Endothelial cell of umbilical vein (primary cell): ENCODE results near the gene PNPLA2. TPM values are rescaled to one million over a fixed set of nuclear protein-coding genes. Genes with fewer than 3 reads are reported as not detected.

Experiments used
- BruUV-seq: library from RNA; stranded (reverse); fragments of 400-500 nt; replicated peaks from 2 replicates; lab custom pipeline; 2021; lab: Mats Ljungman, UMichigan
- CTCF ChIA-PET: fragments of 300-600, 350-600 bp; sonication (Branson Sonifier 250); formaldehyde crosslinking; loops from one replicate; lab custom pipeline; 2021; ENCODE audit warnings: antibody characterized with exemption, inconsistent platforms; lab: Charles Lee
- POLR2A ChIA-PET: fragments of 300-600, 350-600 bp; sonication (Branson Sonifier 250); formaldehyde crosslinking; loops from one replicate; lab custom pipeline; 2021; ENCODE audit warnings: antibody characterized with exemption, inconsistent platforms; lab: Charles Lee
- DNase-seq: peaks from one replicate; pipeline ENCODE4 v3.0.0-alpha.2; 2011; ENCODE audit warnings: low read depth, low spot score
- FAIRE-seq: peaks from 2 replicates; lab custom pipeline; 2011; peaks lifted over from hg19 to GRCh38; lab: Jason Lieb, UNC
- H2AFZ ChIP-seq: 2 replicates; pipeline ENCODE4 v1.6.0; 2012; ENCODE audit warnings: low read depth, low read length, control low read depth, inconsistent platforms
- H3K27ac ChIP-seq: 2 replicates; pipeline ENCODE4 v1.5.1; 2011; ENCODE audit warnings: low read depth, mild to moderate bottlenecking, control low read depth, low read length, moderate library complexity; ENCODE audit not compliant: insufficient read depth
- H3K27me3 ChIP-seq, 2 experiments: 2 replicates each; pipeline versions ENCODE4 v1.6.0 to v1.6.1; 2011; ENCODE audit warnings: low read length in 2 of 2, mixed read lengths in 1 of 2; ENCODE audit not compliant: control insufficient read depth in 2 of 2, insufficient read depth in 2 of 2
- H3K36me3 ChIP-seq, 2 experiments: 2 replicates in 1 of 2; 3 replicates in 1 of 2; pipeline ENCODE4 v1.5.1; 2011; ENCODE audit warnings: low read length in 2 of 2, mild to moderate bottlenecking in 1 of 2, moderate library complexity in 1 of 2; ENCODE audit not compliant: control insufficient read depth in 2 of 2, insufficient read depth in 2 of 2; ENCODE audit errors: extremely low read depth in 1 of 2
- H3K4me1 ChIP-seq: 3 replicates; pipeline ENCODE4 v1.5.1; 2011; ENCODE audit warnings: mild to moderate bottlenecking, low read length; ENCODE audit not compliant: control insufficient read depth, insufficient read depth; ENCODE audit errors: extremely low read depth
- H3K4me2 ChIP-seq: 2 replicates; pipeline ENCODE4 v1.6.1; 2011; ENCODE audit warnings: low read length, control low read depth, mixed read lengths; ENCODE audit not compliant: insufficient read depth
- H3K4me3 ChIP-seq, 3 experiments: fragments of 200-600 bp in 1 of 3; sonication (generic), shearing (Covaris generic) in 1 of 3; replicated peaks in 1 of 3; 2 replicates each; pipeline ENCODE4 v1.5.1; 2011 to 2016; ENCODE audit warnings: control low read depth in 3 of 3, low read length in 3 of 3, mild to moderate bottlenecking in 2 of 3, inconsistent platforms in 1 of 3, low read depth in 1 of 3, moderate library complexity in 1 of 3; ENCODE audit not compliant: insufficient read depth in 1 of 3
- H3K79me2 ChIP-seq: 2 replicates; pipeline ENCODE4 v1.6.0; 2012; ENCODE audit warnings: low read length, inconsistent platforms; ENCODE audit not compliant: control insufficient read depth, insufficient read depth
- H3K9ac ChIP-seq: replicated peaks from 2 replicates; pipeline ENCODE3; 2011; ENCODE audit warnings: low read length, control low read depth; ENCODE audit not compliant: insufficient read depth; ENCODE audit errors: extremely low read depth
- H3K9me1 ChIP-seq: replicated peaks from 3 replicates; pipeline ENCODE4 v1.6.0; 2011; ENCODE audit warnings: mild to moderate bottlenecking, low read length; ENCODE audit not compliant: control insufficient read depth, insufficient read depth; ENCODE audit errors: extremely low read depth
- H3K9me3 ChIP-seq: replicated peaks from 2 replicates; pipeline ENCODE4 v1.5.1; 2012; ENCODE audit warnings: low read length, inconsistent platforms; ENCODE audit not compliant: control insufficient read depth, insufficient read depth
- H4K20me1 ChIP-seq: replicated peaks from 2 replicates; pipeline ENCODE3; 2011; ENCODE audit warnings: mild to moderate bottlenecking, low read length; ENCODE audit not compliant: control insufficient read depth, insufficient read depth; ENCODE audit errors: extremely low read depth
- CTCF ChIP-seq, 2 donors: IDR thresholded peaks; 1 replicate in 1 of 2; 2 replicates in 1 of 2; pipeline ENCODE4 v1.5.1; 2011; ENCODE audit warnings: low read length in 2 of 2, mild to moderate bottlenecking in 2 of 2, moderate library complexity in 2 of 2, control low read depth in 1 of 2, inconsistent platforms in 1 of 2, low read depth in 1 of 2; ENCODE audit not compliant: insufficient read depth in 1 of 2; ENCODE audit errors: extremely low read depth in 1 of 2
- EZH2 ChIP-seq: IDR thresholded peaks from 2 replicates; pipeline ENCODE4 v1.6.1; 2012; ENCODE audit warnings: borderline replicate concordance, low read depth, mild to moderate bottlenecking, moderate library complexity, low read length, inconsistent platforms; ENCODE audit not compliant: severe bottlenecking
- dilution Hi-C: fragments of 300-500 bp; cut with MboI; formaldehyde crosslinking; loops from one replicate; pipeline ENCODE4 v1.15.0; 2019; ENCODE audit warnings: low sequenced_read_pairs; ENCODE audit not compliant: extremely low pct_ligation_motif_present
- intact Hi-C: fragments of 100-400 bp; cut with micrococcal nuclease; formaldehyde crosslinking; loops from one replicate; pipeline ENCODE4 v1.10.0; 2022
- polyA plus RNA-seq, 4 experiments: library from polyadenylated mRNA; depleted of rRNA in 3 of 4; stranded (reverse) in 3 of 4; unstranded in 1 of 4; fragments of >200 nt; gene quantifications; 2 replicates each; pipeline versions ENCODE4 v1.2.1 to v1.2.3, GENCODE V29; 2011 to 2012; ENCODE audit warnings: missing spikeins in 1 of 4
- small RNA-seq: library from RNA; depleted of rRNA; stranded (forward); fragments of <200 nt; gene quantifications from one replicate; pipeline ENCODE3, GENCODE V24; 2012; ENCODE audit warnings: low replicate concordance, low read depth; ENCODE audit not compliant: insufficient read depth, insufficient read length
- total RNA-seq: library from RNA; stranded (reverse); gene quantifications from 2 replicates; pipeline ENCODE4 v1.2.3, GENCODE V29; 2021

PNPLA2 gene
- total and polyA plus RNA-seq, 2 donors (not counting 3 experiments of a cell fraction or from before 2014, with no cell fraction given), result 73.1 to 75.6 TPM

- POLR2A ChIA-PET, result no interaction called here
- H3K27ac ChIP-seq, result no peak overlapping the region
- H3K27me3 ChIP-seq, result no peaks in the 10 kb centered on the region
- H3K4me1 ChIP-seq, result no peaks in the 10 kb centered on the region
- no peaks in the 10 kb centered on the region for H3K9me3 ChIP-seq
- no TSS peak for BruUV-seq
- H3K4me3 ChIP-seq, result no peak overlapping the region
- intact Hi-C loops (no loop called here), dilution Hi-C loops (no loop called here)
- H3K79me2 ChIP-seq, result no peaks in the 10 kb centered on the region
- no peak overlapping the region for H2AFZ ChIP-seq
- no peaks in the 10 kb centered on the region for H3K9me1 ChIP-seq
- no peak overlapping the region for H3K9ac ChIP-seq
- TF ChIP-seq EZH2 (no peak), CTCF (IDR thresholded peaks at IDR 0.05; ENCODE audit: extremely low read depth in 1 of 2, insufficient read depth in 1 of 2, low read depth in 1 of 2, low read length in 2 of 2) (no peak)
- no peak overlapping the region for H3K4me2 ChIP-seq
- no peaks in the 10 kb centered on the region for H3K36me3 ChIP-seq
- CTCF ChIA-PET, result interaction anchor here (1.4 kb wide), 1 partner anchor 177 kb away, joined by 3 read pairs; no protein-coding TSS in a partner anchor
- H4K20me1 ChIP-seq, result no peaks in the 10 kb centered on the region
- FAIRE-seq, result no peak
- DNase-seq, result no peak
Measured at GRCh38 chr11:873706-874105, 55.0 kb downstream of the PNPLA2 start.

Small RNAs within 50 kb of the gene (small RNA-seq; reads per million reads assigned to genes)
- not detected for gene SNORA52

Other genes with a start within 250 kb of the PNPLA2 start
- 38.8 and 39.4 TPM in 2 replicates for gene PHRF1, start 242.4 kb upstream of the PNPLA2 start, total RNA-seq
- 14.2 and 14.8 TPM in 2 replicates for gene PHRF1, start 242.4 kb upstream of the PNPLA2 start, polyA plus RNA-seq
- 12.3 and 14.7 TPM in 2 replicates for gene IRF7, start 203.0 kb upstream of the PNPLA2 start, total RNA-seq
- gene IRF7, start 203.0 kb upstream of the PNPLA2 start, polyA plus RNA-seq, result 12.6 and 23.3 TPM in 2 replicates
- gene CDHR5, start 194.0 kb upstream of the PNPLA2 start, total RNA-seq, result not detected in 2 replicates
- gene CDHR5, start 194.0 kb upstream of the PNPLA2 start, polyA plus RNA-seq, result not detected in 2 replicates
- not detected in 2 replicates for gene SCT, start 191.7 kb upstream of the PNPLA2 start, total RNA-seq
- gene SCT, start 191.7 kb upstream of the PNPLA2 start, polyA plus RNA-seq, result not detected in 2 replicates
- gene DRD4, start 181.6 kb upstream of the PNPLA2 start, total RNA-seq, result 0.24 TPM in 1 of 2 replicates, not detected in the other
- gene DRD4, start 181.6 kb upstream of the PNPLA2 start, polyA plus RNA-seq, result not detected in 2 replicates
- gene DEAF1, start 123.7 kb upstream of the PNPLA2 start, total RNA-seq, result 50.3 and 55.7 TPM in 2 replicates
- 43.6 and 45.5 TPM in 2 replicates for gene DEAF1, start 123.7 kb upstream of the PNPLA2 start, polyA plus RNA-seq
- gene TMEM80, start 123.1 kb upstream of the PNPLA2 start, total RNA-seq, result 24.1 and 26.6 TPM in 2 replicates
- 17.9 and 21.2 TPM in 2 replicates for gene TMEM80, start 123.1 kb upstream of the PNPLA2 start, polyA plus RNA-seq
- gene EPS8L2, start 112.7 kb upstream of the PNPLA2 start, total RNA-seq, result 6.0 and 12.5 TPM in 2 replicates
- gene EPS8L2, start 112.7 kb upstream of the PNPLA2 start, polyA plus RNA-seq, result 5.2 and 5.9 TPM in 2 replicates
- 287 and 294 TPM in 2 replicates for gene TALDO1, start 71.5 kb upstream of the PNPLA2 start, total RNA-seq
- 184 and 211 TPM in 2 replicates for gene TALDO1, start 71.5 kb upstream of the PNPLA2 start, polyA plus RNA-seq
- gene GATD1, start 41.4 kb upstream of the PNPLA2 start, total RNA-seq, result 78.5 and 83.1 TPM in 2 replicates
- 70.6 and 90.8 TPM in 2 replicates for gene GATD1, start 41.4 kb upstream of the PNPLA2 start, polyA plus RNA-seq
- 0.40 and 0.83 TPM in 2 replicates for gene CEND1, start 28.8 kb upstream of the PNPLA2 start, total RNA-seq
- gene CEND1, start 28.8 kb upstream of the PNPLA2 start, polyA plus RNA-seq, result 0.15 and 0.27 TPM in 2 replicates
- gene SLC25A22, start 20.6 kb upstream of the PNPLA2 start, total RNA-seq, result 24.9 and 29.3 TPM in 2 replicates
- gene SLC25A22, start 20.6 kb upstream of the PNPLA2 start, polyA plus RNA-seq, result 24.5 and 27.4 TPM in 2 replicates
- gene PIDD1, start 13.7 kb upstream of the PNPLA2 start, total RNA-seq, result 30.6 and 30.7 TPM in 2 replicates
- gene PIDD1, start 13.7 kb upstream of the PNPLA2 start, polyA plus RNA-seq, result 28.2 and 41.0 TPM in 2 replicates
- gene RPLP2, start 8.9 kb upstream of the PNPLA2 start, total RNA-seq, result 1,644 and 1,739 TPM in 2 replicates
- 1,579 and 3,225 TPM in 2 replicates for gene RPLP2, start 8.9 kb upstream of the PNPLA2 start, polyA plus RNA-seq
- gene CRACR2B, start 9.0 kb downstream of the PNPLA2 start, total RNA-seq, result 8.4 and 9.7 TPM in 2 replicates
- gene CRACR2B, start 9.0 kb downstream of the PNPLA2 start, polyA plus RNA-seq, result 9.3 and 10.7 TPM in 2 replicates
- 515 and 605 TPM in 2 replicates for gene CD151, start 14.0 kb downstream of the PNPLA2 start, total RNA-seq
- gene CD151, start 14.0 kb downstream of the PNPLA2 start, polyA plus RNA-seq, result 1,090 and 1,522 TPM in 2 replicates
- 252 and 259 TPM in 2 replicates for gene POLR2L, start 23.6 kb downstream of the PNPLA2 start, total RNA-seq
- 146 and 173 TPM in 2 replicates for gene POLR2L, start 23.6 kb downstream of the PNPLA2 start, polyA plus RNA-seq
- 86.5 and 114 TPM in 2 replicates for gene TSPAN4, start 23.9 kb downstream of the PNPLA2 start, total RNA-seq
- 199 and 238 TPM in 2 replicates for gene TSPAN4, start 23.9 kb downstream of the PNPLA2 start, polyA plus RNA-seq
- 86.2 and 89.8 TPM in 2 replicates for gene CHID1, start 91.9 kb downstream of the PNPLA2 start, total RNA-seq
- gene CHID1, start 91.9 kb downstream of the PNPLA2 start, polyA plus RNA-seq, result 98.2 and 107 TPM in 2 replicates
- gene AP2A2, start 107.0 kb downstream of the PNPLA2 start, total RNA-seq, result 92.5 and 92.6 TPM in 2 replicates
- gene AP2A2, start 107.0 kb downstream of the PNPLA2 start, polyA plus RNA-seq, result 89.5 and 109 TPM in 2 replicates
- not detected in 2 replicates for gene MUC6, start 217.8 kb downstream of the PNPLA2 start, total RNA-seq
- gene MUC6, start 217.8 kb downstream of the PNPLA2 start, polyA plus RNA-seq, result not detected in 2 replicates